Endothelial cell of umbilical vein (primary cell): ENCODE measurements around the gene DNAH11. TPM values are rescaled to one million over a fixed set of nuclear protein-coding genes. Genes with fewer than 3 reads are reported as not detected.

ENCODE experiments used
- BruUV-seq: library from RNA; stranded (reverse); fragments of 400-500 nt; replicated peaks from 2 replicates; lab custom pipeline; 2021; lab: Mats Ljungman, UMichigan
- CTCF ChIA-PET: fragments of 300-600, 350-600 bp; sonication (Branson Sonifier 250); formaldehyde crosslinking; loops from one replicate; lab custom pipeline; 2021; ENCODE audit warnings: antibody characterized with exemption, inconsistent platforms; lab: Charles Lee
- POLR2A ChIA-PET: fragments of 300-600, 350-600 bp; sonication (Branson Sonifier 250); formaldehyde crosslinking; loops from one replicate; lab custom pipeline; 2021; ENCODE audit warnings: antibody characterized with exemption, inconsistent platforms; lab: Charles Lee
- DNase-seq: peaks from one replicate; pipeline ENCODE4 v3.0.0-alpha.2; 2011; ENCODE audit warnings: low read depth, low spot score
- FAIRE-seq: peaks from 2 replicates; lab custom pipeline; 2011; peaks lifted over from hg19 to GRCh38; lab: Jason Lieb, UNC
- H2AFZ ChIP-seq: 2 replicates; pipeline ENCODE4 v1.6.0; 2012; ENCODE audit warnings: low read depth, low read length, control low read depth, inconsistent platforms
- H3K27ac ChIP-seq: 2 replicates; pipeline ENCODE4 v1.5.1; 2011; ENCODE audit warnings: low read depth, mild to moderate bottlenecking, control low read depth, low read length, moderate library complexity; ENCODE audit not compliant: insufficient read depth
- H3K27me3 ChIP-seq, 2 experiments: 2 replicates each; pipeline versions ENCODE4 v1.6.0 to v1.6.1; 2011; ENCODE audit warnings: low read length in 2 of 2, mixed read lengths in 1 of 2; ENCODE audit not compliant: control insufficient read depth in 2 of 2, insufficient read depth in 2 of 2
- H3K36me3 ChIP-seq, 2 experiments: 2 replicates in 1 of 2; 3 replicates in 1 of 2; pipeline ENCODE4 v1.5.1; 2011; ENCODE audit warnings: low read length in 2 of 2, mild to moderate bottlenecking in 1 of 2, moderate library complexity in 1 of 2; ENCODE audit not compliant: control insufficient read depth in 2 of 2, insufficient read depth in 2 of 2; ENCODE audit errors: extremely low read depth in 1 of 2
- H3K4me1 ChIP-seq: 3 replicates; pipeline ENCODE4 v1.5.1; 2011; ENCODE audit warnings: mild to moderate bottlenecking, low read length; ENCODE audit not compliant: control insufficient read depth, insufficient read depth; ENCODE audit errors: extremely low read depth
- H3K4me2 ChIP-seq: 2 replicates; pipeline ENCODE4 v1.6.1; 2011; ENCODE audit warnings: low read length, control low read depth, mixed read lengths; ENCODE audit not compliant: insufficient read depth
- H3K4me3 ChIP-seq, 3 experiments: fragments of 200-600 bp in 1 of 3; sonication (generic), shearing (Covaris generic) in 1 of 3; replicated peaks in 1 of 3; 2 replicates each; pipeline ENCODE4 v1.5.1; 2011 to 2016; ENCODE audit warnings: control low read depth in 3 of 3, low read length in 3 of 3, mild to moderate bottlenecking in 2 of 3, inconsistent platforms in 1 of 3, low read depth in 1 of 3, moderate library complexity in 1 of 3; ENCODE audit not compliant: insufficient read depth in 1 of 3
- H3K79me2 ChIP-seq: 2 replicates; pipeline ENCODE4 v1.6.0; 2012; ENCODE audit warnings: low read length, inconsistent platforms; ENCODE audit not compliant: control insufficient read depth, insufficient read depth
- H3K9ac ChIP-seq: replicated peaks from 2 replicates; pipeline ENCODE3; 2011; ENCODE audit warnings: low read length, control low read depth; ENCODE audit not compliant: insufficient read depth; ENCODE audit errors: extremely low read depth
- H3K9me1 ChIP-seq: replicated peaks from 3 replicates; pipeline ENCODE4 v1.6.0; 2011; ENCODE audit warnings: mild to moderate bottlenecking, low read length; ENCODE audit not compliant: control insufficient read depth, insufficient read depth; ENCODE audit errors: extremely low read depth
- H3K9me3 ChIP-seq: replicated peaks from 2 replicates; pipeline ENCODE4 v1.5.1; 2012; ENCODE audit warnings: low read length, inconsistent platforms; ENCODE audit not compliant: control insufficient read depth, insufficient read depth
- H4K20me1 ChIP-seq: replicated peaks from 2 replicates; pipeline ENCODE3; 2011; ENCODE audit warnings: mild to moderate bottlenecking, low read length; ENCODE audit not compliant: control insufficient read depth, insufficient read depth; ENCODE audit errors: extremely low read depth
- CTCF ChIP-seq, 2 donors: IDR thresholded peaks; 1 replicate in 1 of 2; 2 replicates in 1 of 2; pipeline ENCODE4 v1.5.1; 2011; ENCODE audit warnings: low read length in 2 of 2, mild to moderate bottlenecking in 2 of 2, moderate library complexity in 2 of 2, control low read depth in 1 of 2, inconsistent platforms in 1 of 2, low read depth in 1 of 2; ENCODE audit not compliant: insufficient read depth in 1 of 2; ENCODE audit errors: extremely low read depth in 1 of 2
- EZH2 ChIP-seq: IDR thresholded peaks from 2 replicates; pipeline ENCODE4 v1.6.1; 2012; ENCODE audit warnings: borderline replicate concordance, low read depth, mild to moderate bottlenecking, moderate library complexity, low read length, inconsistent platforms; ENCODE audit not compliant: severe bottlenecking
- FOS ChIP-seq: IDR thresholded peaks from 2 replicates; pipeline ENCODE4 v1.6.1; 2011; ENCODE audit warnings: mild to moderate bottlenecking, low read length, moderate library complexity, borderline replicate concordance; ENCODE audit not compliant: insufficient read depth
- GATA2 ChIP-seq: IDR thresholded peaks from 2 replicates; pipeline ENCODE4 v1.7.0; 2011; ENCODE audit warnings: low read depth, mild to moderate bottlenecking, moderate library complexity, mixed read lengths, low read length; ENCODE audit not compliant: insufficient read length, insufficient read depth
- JUN ChIP-seq: IDR thresholded peaks from 2 replicates; pipeline ENCODE4 v1.6.1; 2011; ENCODE audit warnings: borderline replicate concordance, low read depth; ENCODE audit not compliant: insufficient read length, insufficient read depth
- MAX ChIP-seq: IDR thresholded peaks from 2 replicates; pipeline ENCODE4 v1.6.1; 2011; ENCODE audit not compliant: insufficient read depth, insufficient read length
- MYC ChIP-seq: IDR thresholded peaks from one replicate; pipeline ENCODE4 v1.6.1; 2011; ENCODE audit warnings: mild to moderate bottlenecking, low read depth, low read length
- POLR2A ChIP-seq: IDR thresholded peaks from 2 replicates; pipeline ENCODE4 v1.6.1; 2012; ENCODE audit warnings: low read depth, mild to moderate bottlenecking, control low read depth, low read length
- POLR2AphosphoS5 ChIP-seq: IDR thresholded peaks from 2 replicates; pipeline ENCODE4 v1.6.1; 2012; ENCODE audit warnings: low read depth, mild to moderate bottlenecking, control low read depth, low read length, moderate library complexity; ENCODE audit not compliant: insufficient read depth
- dilution Hi-C: fragments of 300-500 bp; cut with MboI; formaldehyde crosslinking; loops from one replicate; pipeline ENCODE4 v1.15.0; 2019; ENCODE audit warnings: low sequenced_read_pairs; ENCODE audit not compliant: extremely low pct_ligation_motif_present
- intact Hi-C: fragments of 100-400 bp; cut with micrococcal nuclease; formaldehyde crosslinking; loops from one replicate; pipeline ENCODE4 v1.10.0; 2022
- polyA plus RNA-seq, 4 experiments: library from polyadenylated mRNA; depleted of rRNA in 3 of 4; stranded (reverse) in 3 of 4; unstranded in 1 of 4; fragments of >200 nt; gene quantifications; 2 replicates each; pipeline versions ENCODE4 v1.2.1 to v1.2.3, GENCODE V29; 2011 to 2012; ENCODE audit warnings: missing spikeins in 1 of 4
- total RNA-seq: library from RNA; stranded (reverse); gene quantifications from 2 replicates; pipeline ENCODE4 v1.2.3, GENCODE V29; 2021

DNAH11 gene
- total and polyA plus RNA-seq, 2 donors (not counting 3 experiments of a cell fraction or from before 2014, with no cell fraction given) = 0.69 to 0.91 TPM

- H3K9me1 ChIP-seq = no peaks in the 10 kb centered on the region
- no peaks in the 10 kb centered on the region for H4K20me1 ChIP-seq
- no peak overlapping the region for H2AFZ ChIP-seq
- no peak overlapping the region for H3K4me3 ChIP-seq
- no peak overlapping the region for H3K9ac ChIP-seq
- H3K27ac ChIP-seq = no peak overlapping the region
- no peaks in the 10 kb centered on the region for H3K79me2 ChIP-seq
- no peak overlapping the region for H3K4me2 ChIP-seq
- DNase-seq = no peak
- H3K9me3 ChIP-seq = no peaks in the 10 kb centered on the region
- CTCF ChIA-PET = no interaction called here
- no peak for TF ChIP-seq POLR2A
- TF ChIP-seq POLR2AphosphoS5 = no peak
- TF ChIP-seq CTCF (IDR thresholded peaks at IDR 0.05; ENCODE audit: extremely low read depth in 1 of 2, insufficient read depth in 1 of 2, low read depth in 1 of 2, low read length in 2 of 2) = no peak
- no peak for TF ChIP-seq MAX
- TF ChIP-seq FOS = no peak
- no peak for TF ChIP-seq EZH2
- TF ChIP-seq JUN = no peak
- TF ChIP-seq MYC = no peak
- TF ChIP-seq GATA2 = no peak
- FAIRE-seq = no peak
- POLR2A ChIA-PET = no interaction called here
- H3K27me3 ChIP-seq = no peaks in the 10 kb centered on the region
- dilution Hi-C loops = no loop called here
- intact Hi-C loops = no loop called here
- H3K4me1 ChIP-seq = no peaks in the 10 kb centered on the region
- H3K36me3 ChIP-seq = no peaks in the 10 kb centered on the region
- no TSS peak for BruUV-seq
Observed at GRCh38 chr7:21886396-21886795, 343.6 kb downstream of the DNAH11 start.
